A549 (cell line): ENCODE data around the gene UMAD1.

Experiments
- CTCF ChIP-seq: fragments of >200 bp; sonication (Bioruptor Twin); formaldehyde crosslinking; IDR thresholded peaks from 3 replicates; pipeline ENCODE4 v1.5.1; 2016
- EHMT2 ChIP-seq: fragments of 200-600 bp; sonication (generic); IDR thresholded peaks from 2 replicates; pipeline ENCODE4 v1.6.1; 2016; ENCODE audit warnings: antibody characterized with exemption, low read depth, mild to moderate bottlenecking, moderate library complexity
- JUN ChIP-seq, 2 experiments: fragments of >200 bp; sonication (Bioruptor Twin); formaldehyde crosslinking; IDR thresholded peaks; 2 replicates in 1 of 2; 3 replicates in 1 of 2; pipeline ENCODE4 v1.6.1; 2016 to 2017
- MAZ ChIP-seq: fragments of 150-350 bp; IDR thresholded peaks from 2 replicates; pipeline ENCODE4 v1.6.1; 2014; ENCODE audit warnings: antibody characterized with exemption, low read depth, low read length, borderline replicate concordance
- POLR2A ChIP-seq: IDR thresholded peaks from 2 replicates; pipeline ENCODE4 v1.6.1; 2012; ENCODE audit warnings: mild to moderate bottlenecking, low read length
- RAD21 ChIP-seq, 2 experiments: fragments of >200 bp in 1 of 2; sonication (Bioruptor Twin) in 1 of 2; formaldehyde crosslinking in 1 of 2; IDR thresholded peaks in 1 of 2; conservative IDR thresholded peaks in 1 of 2; 2 replicates in 1 of 2; 3 replicates in 1 of 2; pipeline ENCODE4 v1.6.1; 2012 to 2018; ENCODE audit warnings: inconsistent platforms in 1 of 2
- REST ChIP-seq: fragments of 200-600 bp; sonication (generic); IDR thresholded peaks from 2 replicates; pipeline ENCODE4 v1.6.1; 2016; ENCODE audit warnings: antibody characterized with exemption, mild to moderate bottlenecking, moderate library complexity
- ZSCAN20 ChIP-seq: fragments of 250-450 bp; sonication (Bioruptor Pico); IDR thresholded peaks from 2 replicates; pipeline ENCODE4 v1.8.0; 2022; ENCODE audit warnings: mild to moderate bottlenecking, moderate library complexity

GRCh38 chr7:7718492-7718891, 77.9 kb downstream of the UMAD1 start, which contains the start of gene RPA3:
- TF ChIP-seq CTCF (no peak), JUN (IDR thresholded peaks at IDR 0.05) (no peak), MAZ (no peak), RAD21 (conservative IDR thresholded peaks at IDR 0.05 in 1 of 2, IDR thresholded peaks at IDR 0.05 in 1 of 2) (no peak), REST (no peak), EHMT2 (no peak), POLR2A (no peak), ZSCAN20 (CRISPR knock-in tag) (no peak)
